A549 treated with Mapracorat at 1 μM for 4 hours (cell line): ENCODE data around the gene TSPAN19. TPM values are rescaled to one million over a fixed set of nuclear protein-coding genes. Genes with fewer than 3 reads are reported as not detected.

ENCODE experiments used
- total RNA-seq: library from RNA; stranded (reverse); fragments of 200-300 nt; extraction: Qiagen RNA extraction; gene quantifications from 5 replicates; pipeline ENCODE4 v1.2.3, GENCODE V29; 2022

TSPAN19 gene
- total RNA-seq, result not detected in 5 replicates

GRCh38 chr12:85036234-85036707, at the start of gene TSPAN19, which contains the start of gene LRRIQ1:
Gene TSPAN19, minus strand, starts transcription at chr12:85036277. Its CDS starts 6,331 bp downstream, at chr12:85029946.
Gene LRRIQ1, plus strand, starts transcription at chr12:85036351. Its CDS starts 1,826 bp downstream, at chr12:85038177.

Other genes starting within 250 kb of the TSPAN19 start
- 3.6 to 5.4 TPM (median 3.8 TPM) in 5 replicates for gene SLC6A15, start 123.5 kb downstream of the TSPAN19 start, total RNA-seq
- 0.42 to 0.82 TPM (median 0.62 TPM) in 5 replicates for gene LRRIQ1, start 74 bp upstream of the TSPAN19 start, total RNA-seq
- 4.1 to 5.1 TPM (median 4.8 TPM) in 5 replicates for gene ALX1, start 243.9 kb upstream of the TSPAN19 start, total RNA-seq